Body of pancreas (tissue), 4 donors: Measurements from ENCODE around the gene ACSL5.

Experiments
- CTCF ChIP-seq, 7 experiments: fragments of 450-650 bp in 4 of 7; fragments of 200-600 bp in 3 of 7; sonication (generic) in 3 of 7; IDR thresholded peaks; one replicate each; pipeline ENCODE4 v1.5.1; 2016 to 2019; ENCODE audit warnings: antibody characterized with exemption in 7 of 7
- POLR2A ChIP-seq, 3 donors: fragments of 450-650 bp; IDR thresholded peaks; one replicate each; pipeline ENCODE4 v1.6.1; 2016; ENCODE audit warnings: antibody characterized with exemption in 3 of 3, mild to moderate bottlenecking in 2 of 3

DNA sequence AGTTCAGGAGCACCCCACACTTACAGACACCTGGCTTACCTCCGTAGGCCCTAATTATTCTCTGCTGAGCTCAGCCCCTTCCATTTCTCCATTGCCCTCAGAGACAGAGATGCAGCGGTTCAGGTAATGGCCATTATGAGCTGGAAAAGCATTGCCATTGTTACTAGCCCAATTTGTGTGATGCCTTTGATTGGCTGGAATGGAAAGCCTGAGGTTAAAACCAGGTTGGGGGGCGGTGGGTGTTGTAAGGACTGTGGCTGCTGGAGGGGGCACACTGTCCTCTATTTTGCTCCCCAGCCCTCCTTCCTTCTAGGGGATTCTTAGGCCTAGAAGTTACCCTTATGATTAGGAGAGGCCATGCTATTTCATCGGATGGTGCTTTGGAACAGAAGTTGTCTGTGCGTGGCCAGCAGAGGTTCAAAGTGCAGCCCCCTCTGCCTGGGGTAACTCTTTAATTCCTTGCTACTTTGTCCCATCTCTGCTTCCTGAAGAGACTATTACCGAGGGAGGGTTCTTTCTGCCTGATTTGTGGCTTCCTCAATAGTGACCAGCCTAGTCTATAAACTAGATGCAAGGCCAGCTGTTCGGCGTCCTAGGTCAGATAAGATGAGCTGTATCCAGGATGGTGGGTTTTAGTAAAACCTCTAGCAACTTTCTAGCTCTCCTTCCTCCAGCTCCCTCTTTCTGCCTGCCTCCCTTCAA is 14.2 kb upstream of the ACSL5 start:
- TF ChIP-seq CTCF (IDR thresholded peaks at IDR 0.05) (no peak), POLR2A (IDR thresholded peaks at IDR 0.05) (no peak)
